Measurements from ENCODE around the gene SIRT5. TPM values are rescaled to one million over a fixed set of nuclear protein-coding genes. Genes with fewer than 3 reads are reported as not detected.

The SIRT5 gene
- total and polyA plus RNA-seq, 4 donors, result 5.9 to 11.3 (median 8.0) TPM

DNA sequence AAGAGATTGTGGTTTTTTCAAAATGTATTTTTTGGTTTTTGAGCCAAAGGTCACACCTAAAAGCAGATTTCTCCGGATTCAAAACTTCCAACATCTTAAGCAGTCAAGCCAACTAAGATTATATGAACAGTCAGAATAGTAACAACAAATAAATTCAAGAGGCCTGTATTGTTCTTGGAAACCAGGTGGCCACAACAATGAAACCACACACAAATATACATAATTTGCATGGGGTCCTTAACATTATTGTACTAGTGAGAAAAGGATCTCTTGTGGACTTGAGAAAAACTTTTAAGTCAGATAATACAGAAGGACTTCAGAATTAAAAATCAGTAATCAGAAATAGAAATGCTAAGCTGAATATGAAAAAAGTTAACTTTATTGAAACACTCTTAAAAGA, 81.3 kb downstream of the SIRT5 start:
- 80 to 89% methylated on average over 1 of the region's 1 CpG for WGBS, 2 donors
- TF ChIP-seq, protein P1, sequence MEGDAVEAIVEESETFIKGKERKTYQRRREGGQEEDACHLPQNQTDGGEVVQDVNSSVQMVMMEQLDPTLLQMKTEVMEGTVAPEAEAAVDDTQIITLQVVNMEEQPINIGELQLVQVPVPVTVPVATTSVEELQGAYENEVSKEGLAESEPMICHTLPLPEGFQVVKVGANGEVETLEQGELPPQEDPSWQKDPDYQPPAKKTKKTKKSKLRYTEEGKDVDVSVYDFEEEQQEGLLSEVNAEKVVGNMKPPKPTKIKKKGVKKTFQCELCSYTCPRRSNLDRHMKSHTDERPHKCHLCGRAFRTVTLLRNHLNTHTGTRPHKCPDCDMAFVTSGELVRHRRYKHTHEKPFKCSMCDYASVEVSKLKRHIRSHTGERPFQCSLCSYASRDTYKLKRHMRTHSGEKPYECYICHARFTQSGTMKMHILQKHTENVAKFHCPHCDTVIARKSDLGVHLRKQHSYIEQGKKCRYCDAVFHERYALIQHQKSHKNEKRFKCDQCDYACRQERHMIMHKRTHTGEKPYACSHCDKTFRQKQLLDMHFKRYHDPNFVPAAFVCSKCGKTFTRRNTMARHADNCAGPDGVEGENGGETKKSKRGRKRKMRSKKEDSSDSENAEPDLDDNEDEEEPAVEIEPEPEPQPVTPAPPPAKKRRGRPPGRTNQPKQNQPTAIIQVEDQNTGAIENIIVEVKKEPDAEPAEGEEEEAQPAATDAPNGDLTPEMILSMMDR (IDR thresholded peaks at IDR 0.05; ENCODE audit: control extremely low read depth, extremely low read depth), result no peak
- peaks cover 0 to under 1% (median 0%) of the 10 kb centered on the region in 4 donors for H3K36me3 ChIP-seq (ENCODE audit: control insufficient read depth in 4 of 4, insufficient read depth in 4 of 4, low read length in 4 of 4)

DNA sequence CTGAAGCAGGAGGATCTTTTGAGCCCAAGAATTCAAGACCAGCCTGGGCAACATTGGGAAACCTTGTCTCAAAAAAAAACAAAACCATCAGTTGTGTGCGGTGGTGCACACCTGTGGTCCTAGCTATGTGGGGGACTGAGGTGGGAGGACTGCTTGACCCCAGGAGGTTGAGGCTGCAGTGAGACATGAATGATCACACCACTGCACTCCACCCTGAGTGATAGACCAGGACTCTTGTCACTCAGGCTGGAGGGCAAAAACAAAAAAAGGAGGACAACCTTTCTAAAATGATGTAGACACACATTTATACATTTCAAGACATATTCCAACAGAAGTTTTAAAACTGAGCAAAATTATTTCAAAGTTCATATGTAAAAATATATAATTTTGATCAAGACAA, 85.9 kb downstream of the SIRT5 start:
- H3K9ac ChIP-seq (ENCODE audit: insufficient read depth in 1 of 2, low read length in 2 of 2), result no peak overlapping the region
- DNase-seq (no peak), ATAC-seq (ENCODE audit: insufficient read depth, low FRiP score) (no peak)
- H3K4me3 ChIP-seq, result no peak overlapping the region
- peaks cover 0 to 8% (median 0%) of the 10 kb centered on the region in 5 donors for H3K4me1 ChIP-seq (ENCODE audit: control insufficient read depth in 5 of 5, insufficient read depth in 5 of 5, low read length in 5 of 5)
- WGBS, 2 donors, result 94 to 100% methylated on average over 1 of the region's 1 CpG
- TF ChIP-seq, protein P1 (IDR thresholded peaks at IDR 0.05; ENCODE audit: control extremely low read depth, extremely low read depth), result no peak
- H3K9me3 ChIP-seq (ENCODE audit: control insufficient read depth in 4 of 4, insufficient read depth in 3 of 4, low read length in 3 of 4), result no peaks in the 10 kb centered on the region
- no peak overlapping the region for H3K27ac ChIP-seq (ENCODE audit: low read depth in 1 of 2, low read length in 1 of 2)
- no peaks in the 10 kb centered on the region for H3K27me3 ChIP-seq (ENCODE audit: control insufficient read depth in 3 of 3, insufficient read depth in 3 of 3, low read length in 2 of 3)
- H3K36me3 ChIP-seq (ENCODE audit: control insufficient read depth in 4 of 4, insufficient read depth in 4 of 4, low read length in 4 of 4), result no peaks in the 10 kb centered on the region

More for the DNA sequence above, 81.3 kb downstream of the SIRT5 start:
- Histone ChIP-seq H3K9ac (ENCODE audit: insufficient read depth in 1 of 2, low read length in 2 of 2) (no peak overlapping the region), H3K4me1 (ENCODE audit: control insufficient read depth in 5 of 5, insufficient read depth in 5 of 5, low read length in 5 of 5) (peaks cover 0 to 8% (median under 1%) of the 10 kb centered on the region in 5 donors), H3K27me3 (ENCODE audit: control insufficient read depth in 3 of 3, insufficient read depth in 3 of 3, low read length in 2 of 3) (no peaks in the 10 kb centered on the region), H3K4me3 (no peak overlapping the region), H3K27ac (ENCODE audit: low read depth in 1 of 2, low read length in 1 of 2) (no peak overlapping the region), H3K9me3 (ENCODE audit: control insufficient read depth in 4 of 4, insufficient read depth in 3 of 4, low read length in 3 of 4) (no peaks in the 10 kb centered on the region)
- ATAC-seq (ENCODE audit: insufficient read depth, low FRiP score) (no peak), DNase-seq (no peak)

DNA sequence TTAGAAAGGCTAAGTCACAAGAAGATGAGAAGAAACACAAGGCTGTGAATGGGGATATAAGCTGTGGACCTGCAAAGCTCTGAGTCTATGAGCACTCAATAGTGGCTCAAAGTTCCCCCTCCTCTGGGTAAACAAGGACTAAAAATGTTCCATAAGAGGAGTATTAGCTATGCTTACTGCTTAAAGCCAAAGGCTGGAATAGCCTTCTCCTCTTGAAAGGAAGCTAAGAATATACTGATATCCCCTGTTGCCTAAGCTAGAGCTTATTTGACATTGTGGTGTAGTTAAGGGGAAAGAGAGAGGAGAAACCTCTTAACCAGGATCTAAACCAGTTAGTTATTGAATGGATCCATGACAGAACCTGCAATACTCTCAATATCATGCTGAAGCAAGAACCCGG, 86.5 kb downstream of the SIRT5 start:
- no peaks in the 10 kb centered on the region for H3K36me3 ChIP-seq (ENCODE audit: control insufficient read depth in 4 of 4, insufficient read depth in 4 of 4, low read length in 4 of 4)
- no peak for ATAC-seq (ENCODE audit: insufficient read depth, low FRiP score)
- TF ChIP-seq, protein P1 (IDR thresholded peaks at IDR 0.05; ENCODE audit: control extremely low read depth, extremely low read depth), result no peak
- no peak for DNase-seq
- no peaks in the 10 kb centered on the region for H3K9me3 ChIP-seq (ENCODE audit: control insufficient read depth in 4 of 4, insufficient read depth in 3 of 4, low read length in 3 of 4)
- WGBS, 2 donors, result 97 to 100% methylated on average over 1 of the region's 1 CpG
- no peak overlapping the region for H3K4me3 ChIP-seq
- no peaks in the 10 kb centered on the region for H3K27me3 ChIP-seq (ENCODE audit: control insufficient read depth in 3 of 3, insufficient read depth in 3 of 3, low read length in 2 of 3)
- no peak overlapping the region for H3K9ac ChIP-seq (ENCODE audit: insufficient read depth in 1 of 2, low read length in 2 of 2)
- H3K27ac ChIP-seq (ENCODE audit: low read depth in 1 of 2, low read length in 1 of 2), result no peak overlapping the region
- H3K4me1 ChIP-seq (ENCODE audit: control insufficient read depth in 5 of 5, insufficient read depth in 5 of 5, low read length in 5 of 5), result peaks cover 0 to 9% (median 0%) of the 10 kb centered on the region in 5 donors

DNA sequence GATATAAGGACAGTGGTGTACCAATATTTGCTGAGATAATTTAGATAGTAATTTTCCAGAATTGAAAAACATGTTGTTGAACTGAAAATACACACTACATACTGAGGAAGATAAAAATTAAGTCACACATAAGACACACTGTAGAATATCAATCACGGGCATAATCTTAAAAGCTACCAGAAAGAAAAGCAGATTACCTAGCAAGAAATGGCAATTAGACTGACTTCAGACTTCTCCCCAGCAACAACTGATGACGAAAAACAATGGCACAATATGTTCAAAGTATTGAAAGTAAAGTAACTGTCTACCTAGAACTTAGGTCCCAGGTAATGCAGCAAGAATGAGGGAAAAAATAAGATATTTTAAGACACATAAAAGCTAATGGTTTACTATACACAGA, 87.2 kb downstream of the SIRT5 start:
- peaks cover 0 to 9% (median 0%) of the 10 kb centered on the region in 5 donors for H3K4me1 ChIP-seq (ENCODE audit: control insufficient read depth in 5 of 5, insufficient read depth in 5 of 5, low read length in 5 of 5)
- no peak overlapping the region for H3K9ac ChIP-seq (ENCODE audit: insufficient read depth in 1 of 2, low read length in 2 of 2)
- no peaks in the 10 kb centered on the region for H3K36me3 ChIP-seq (ENCODE audit: control insufficient read depth in 4 of 4, insufficient read depth in 4 of 4, low read length in 4 of 4)
- TF ChIP-seq, protein P1 (IDR thresholded peaks at IDR 0.05; ENCODE audit: control extremely low read depth, extremely low read depth), result no peak
- H3K9me3 ChIP-seq (ENCODE audit: control insufficient read depth in 4 of 4, insufficient read depth in 3 of 4, low read length in 3 of 4), result no peaks in the 10 kb centered on the region
- H3K27me3 ChIP-seq (ENCODE audit: control insufficient read depth in 3 of 3, insufficient read depth in 3 of 3, low read length in 2 of 3), result no peaks in the 10 kb centered on the region
- ATAC-seq (ENCODE audit: insufficient read depth, low FRiP score) (no peak), DNase-seq (no peak)
- no peak overlapping the region for H3K27ac ChIP-seq (ENCODE audit: low read depth in 1 of 2, low read length in 1 of 2)
- H3K4me3 ChIP-seq, result no peak overlapping the region
- 68 to 94% methylated on average over 2 of the region's 2 CpGs for WGBS, 2 donors

Data from lung (tissue), 12 donors.